ENCODE results near the gene SMIM21. TPM values are rescaled to one million over a fixed set of nuclear protein-coding genes. Genes with fewer than 3 reads are reported as not detected.

Gene SMIM21
- total RNA-seq, 1 experiment from 2014 or later = not detected

- ATAC-seq (no peak), DNase-seq (ENCODE audit: low spot score) (no peak)
- CTCF ChIA-PET = no interaction called here
- POLR2A ChIA-PET = no interaction called here
- Mint-ChIP-seq H3K4me1 (no peaks in the 10 kb centered on the region), H3K27ac (no peak overlapping the region), H3K27me3 (ENCODE audit: low read depth) (no peaks in the 10 kb centered on the region), H3K4me3 (no peak overlapping the region), H3K9me3 (peaks cover 16% of the 10 kb centered on the region), H3K36me3 (peaks cover 14% of the 10 kb centered on the region)
- no peak for TF ChIP-seq CREB1 (CRISPR knock-in tag; IDR thresholded peaks at IDR 0.05)
- no peak for TF ChIP-seq IRF2 (CRISPR knock-in tag; IDR thresholded peaks at IDR 0.05; ENCODE audit: borderline replicate concordance, low read depth)
- no peak for TF ChIP-seq TP53 (CRISPR knock-in tag; IDR thresholded peaks at IDR 0.05)
- TF ChIP-seq ZNF423 (CRISPR knock-in tag; IDR thresholded peaks at IDR 0.05) = no peak
- no peak for TF ChIP-seq ZNF219 (CRISPR knock-in tag; IDR thresholded peaks at IDR 0.05; ENCODE audit: borderline replicate concordance)
- TF ChIP-seq, protein P1, sequence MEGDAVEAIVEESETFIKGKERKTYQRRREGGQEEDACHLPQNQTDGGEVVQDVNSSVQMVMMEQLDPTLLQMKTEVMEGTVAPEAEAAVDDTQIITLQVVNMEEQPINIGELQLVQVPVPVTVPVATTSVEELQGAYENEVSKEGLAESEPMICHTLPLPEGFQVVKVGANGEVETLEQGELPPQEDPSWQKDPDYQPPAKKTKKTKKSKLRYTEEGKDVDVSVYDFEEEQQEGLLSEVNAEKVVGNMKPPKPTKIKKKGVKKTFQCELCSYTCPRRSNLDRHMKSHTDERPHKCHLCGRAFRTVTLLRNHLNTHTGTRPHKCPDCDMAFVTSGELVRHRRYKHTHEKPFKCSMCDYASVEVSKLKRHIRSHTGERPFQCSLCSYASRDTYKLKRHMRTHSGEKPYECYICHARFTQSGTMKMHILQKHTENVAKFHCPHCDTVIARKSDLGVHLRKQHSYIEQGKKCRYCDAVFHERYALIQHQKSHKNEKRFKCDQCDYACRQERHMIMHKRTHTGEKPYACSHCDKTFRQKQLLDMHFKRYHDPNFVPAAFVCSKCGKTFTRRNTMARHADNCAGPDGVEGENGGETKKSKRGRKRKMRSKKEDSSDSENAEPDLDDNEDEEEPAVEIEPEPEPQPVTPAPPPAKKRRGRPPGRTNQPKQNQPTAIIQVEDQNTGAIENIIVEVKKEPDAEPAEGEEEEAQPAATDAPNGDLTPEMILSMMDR (IDR thresholded peaks at IDR 0.05) = no peak
- TF ChIP-seq, protein P2, sequence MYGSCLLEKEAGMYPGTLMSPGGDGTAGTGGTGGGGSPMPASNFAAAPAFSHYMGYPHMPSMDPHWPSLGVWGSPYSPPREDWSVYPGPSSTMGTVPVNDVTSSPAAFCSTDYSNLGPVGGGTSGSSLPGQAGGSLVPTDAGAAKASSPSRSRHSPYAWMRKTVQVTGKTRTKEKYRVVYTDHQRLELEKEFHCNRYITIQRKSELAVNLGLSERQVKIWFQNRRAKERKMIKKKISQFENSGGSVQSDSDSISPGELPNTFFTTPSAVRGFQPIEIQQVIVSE (CRISPR knock-in tag; IDR thresholded peaks at IDR 0.05; ENCODE audit: borderline replicate concordance) = no peak
- TF ChIP-seq ZNF317 (CRISPR knock-in tag; IDR thresholded peaks at IDR 0.05; ENCODE audit: borderline replicate concordance, low read depth) = no peak
- TF ChIP-seq, protein P3, sequence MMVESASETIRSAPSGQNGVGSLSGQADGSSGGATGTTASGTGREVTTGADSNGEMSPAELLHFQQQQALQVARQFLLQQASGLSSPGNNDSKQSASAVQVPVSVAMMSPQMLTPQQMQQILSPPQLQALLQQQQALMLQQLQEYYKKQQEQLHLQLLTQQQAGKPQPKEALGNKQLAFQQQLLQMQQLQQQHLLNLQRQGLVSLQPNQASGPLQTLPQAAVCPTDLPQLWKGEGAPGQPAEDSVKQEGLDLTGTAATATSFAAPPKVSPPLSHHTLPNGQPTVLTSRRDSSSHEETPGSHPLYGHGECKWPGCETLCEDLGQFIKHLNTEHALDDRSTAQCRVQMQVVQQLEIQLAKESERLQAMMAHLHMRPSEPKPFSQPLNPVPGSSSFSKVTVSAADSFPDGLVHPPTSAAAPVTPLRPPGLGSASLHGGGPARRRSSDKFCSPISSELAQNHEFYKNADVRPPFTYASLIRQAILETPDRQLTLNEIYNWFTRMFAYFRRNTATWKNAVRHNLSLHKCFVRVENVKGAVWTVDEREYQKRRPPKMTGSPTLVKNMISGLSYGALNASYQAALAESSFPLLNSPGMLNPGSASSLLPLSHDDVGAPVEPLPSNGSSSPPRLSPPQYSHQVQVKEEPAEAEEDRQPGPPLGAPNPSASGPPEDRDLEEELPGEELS (CRISPR knock-in tag; IDR thresholded peaks at IDR 0.05) = no peak
- TF ChIP-seq ZNF263 (CRISPR knock-in tag; IDR thresholded peaks at IDR 0.05; ENCODE audit: low read depth) = no peak
- no peak for TF ChIP-seq NR3C1 (CRISPR knock-in tag; conservative IDR thresholded peaks at IDR 0.05; ENCODE audit: low read depth)
- TF ChIP-seq FOXJ3 (CRISPR knock-in tag; IDR thresholded peaks at IDR 0.05; ENCODE audit: borderline replicate concordance) = no peak
- TF ChIP-seq, protein P4, sequence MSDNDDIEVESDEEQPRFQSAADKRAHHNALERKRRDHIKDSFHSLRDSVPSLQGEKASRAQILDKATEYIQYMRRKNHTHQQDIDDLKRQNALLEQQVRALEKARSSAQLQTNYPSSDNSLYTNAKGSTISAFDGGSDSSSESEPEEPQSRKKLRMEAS (CRISPR knock-in tag; IDR thresholded peaks at IDR 0.05) = no peak
- TF ChIP-seq, protein P5, sequence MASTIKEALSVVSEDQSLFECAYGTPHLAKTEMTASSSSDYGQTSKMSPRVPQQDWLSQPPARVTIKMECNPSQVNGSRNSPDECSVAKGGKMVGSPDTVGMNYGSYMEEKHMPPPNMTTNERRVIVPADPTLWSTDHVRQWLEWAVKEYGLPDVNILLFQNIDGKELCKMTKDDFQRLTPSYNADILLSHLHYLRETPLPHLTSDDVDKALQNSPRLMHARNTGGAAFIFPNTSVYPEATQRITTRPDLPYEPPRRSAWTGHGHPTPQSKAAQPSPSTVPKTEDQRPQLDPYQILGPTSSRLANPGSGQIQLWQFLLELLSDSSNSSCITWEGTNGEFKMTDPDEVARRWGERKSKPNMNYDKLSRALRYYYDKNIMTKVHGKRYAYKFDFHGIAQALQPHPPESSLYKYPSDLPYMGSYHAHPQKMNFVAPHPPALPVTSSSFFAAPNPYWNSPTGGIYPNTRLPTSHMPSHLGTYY (CRISPR knock-in tag; IDR thresholded peaks at IDR 0.05) = no peak
- no peak for TF ChIP-seq ZNF138 (CRISPR knock-in tag; conservative IDR thresholded peaks at IDR 0.05)
- no peak for TF ChIP-seq E2F1 (CRISPR knock-in tag; IDR thresholded peaks at IDR 0.05)
- TF ChIP-seq, protein P6, sequence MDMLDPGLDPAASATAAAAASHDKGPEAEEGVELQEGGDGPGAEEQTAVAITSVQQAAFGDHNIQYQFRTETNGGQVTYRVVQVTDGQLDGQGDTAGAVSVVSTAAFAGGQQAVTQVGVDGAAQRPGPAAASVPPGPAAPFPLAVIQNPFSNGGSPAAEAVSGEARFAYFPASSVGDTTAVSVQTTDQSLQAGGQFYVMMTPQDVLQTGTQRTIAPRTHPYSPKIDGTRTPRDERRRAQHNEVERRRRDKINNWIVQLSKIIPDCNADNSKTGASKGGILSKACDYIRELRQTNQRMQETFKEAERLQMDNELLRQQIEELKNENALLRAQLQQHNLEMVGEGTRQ (CRISPR knock-in tag; IDR thresholded peaks at IDR 0.05) = no peak
These were observed 5.8 kb downstream of the SMIM21 start for GRCh38 chr18:75421656-75422055.
